Epithelial cell of esophagus (primary cell): Measurements from ENCODE around the gene SLC39A11.

ENCODE experiments used
- DNase-seq: peaks from one replicate; pipeline ENCODE4 v3.0.0; 2010; ENCODE audit warnings: low read depth
- H3K4me3 ChIP-seq: 2 replicates; pipeline ENCODE4 v1.5.1; 2011; ENCODE audit warnings: mild to moderate bottlenecking, low read length, control low read depth
- CTCF ChIP-seq: IDR thresholded peaks from 2 replicates; pipeline ENCODE4 v1.5.1; 2011; ENCODE audit warnings: low read depth, mild to moderate bottlenecking, low read length, control low read depth, inconsistent platforms; ENCODE audit not compliant: insufficient read depth; ENCODE audit errors: missing control alignments

SLC39A11 gene

GRCh38 chr17:72989074-72989610, 103.3 kb downstream of the SLC39A11 start:
- no peak for TF ChIP-seq CTCF
- DNase-seq = no peak
- no peak overlapping the region for H3K4me3 ChIP-seq

GRCh38 chr17:72988451-72988850, 104.0 kb downstream of the SLC39A11 start:
- TF ChIP-seq CTCF = no peak

GRCh38 chr17:72987166-72987565, 105.3 kb downstream of the SLC39A11 start:
- DNase-seq = no peak
- TF ChIP-seq CTCF = no peak
- H3K4me3 ChIP-seq = no peak overlapping the region

More at GRCh38 chr17:72988451-72988850, 104.0 kb downstream of the SLC39A11 start:
- H3K4me3 ChIP-seq = no peak overlapping the region
- DNase-seq = no peak

- peak; percentile 73 for DNase-seq
- H3K4me3 ChIP-seq = no peak overlapping the region
Observed at GRCh38 chr17:72985882-72986720, 106.4 kb downstream of the SLC39A11 start.

GRCh38 chr17:72984926-72985325, 107.6 kb downstream of the SLC39A11 start:
- no peak overlapping the region for H3K4me3 ChIP-seq
- no peak for TF ChIP-seq CTCF
- peak; percentile 22 for DNase-seq

More at GRCh38 chr17:72985882-72986720, 106.4 kb downstream of the SLC39A11 start:
- TF ChIP-seq CTCF = peak; percentile 96

GRCh38 chr17:72984145-72984925, 108.2 kb downstream of the SLC39A11 start:
- TF ChIP-seq CTCF = no peak
- DNase-seq = peak; percentile 62
- H3K4me3 ChIP-seq = no peak overlapping the region
